ENCODE measurements around the gene SPSB1. TPM values are rescaled to one million over a fixed set of nuclear protein-coding genes. Genes with fewer than 3 reads are reported as not detected.

The SPSB1 gene
- total RNA-seq, 1 donor from 2014 or later, result 25.3 TPM

GRCh38 chr1:9389968-9390367 is 97.3 kb downstream of the SPSB1 start:
- DNase-seq (ENCODE audit: low spot score), result no peak

- no peak for DNase-seq (ENCODE audit: low spot score)
Measured at GRCh38 chr1:9391620-9392019, 98.9 kb downstream of the SPSB1 start.

GRCh38 chr1:9394010-9394409 is 101.3 kb downstream of the SPSB1 start:
- DNase-seq (ENCODE audit: low spot score), result no peak

GRCh38 chr1:9395018-9395417 is 102.3 kb downstream of the SPSB1 start:
- DNase-seq (ENCODE audit: low spot score), result no peak

GRCh38 chr1:9397047-9397446 is 104.4 kb downstream of the SPSB1 start:
- DNase-seq (ENCODE audit: low spot score), result no peak

GRCh38 chr1:9397997-9398526 is 105.4 kb downstream of the SPSB1 start:
- no peak for DNase-seq (ENCODE audit: low spot score)

GRCh38 chr1:9399510-9400424 is 107.1 kb downstream of the SPSB1 start:
- no peak for DNase-seq (ENCODE audit: low spot score)

GRCh38 chr1:9400425-9401079 is 107.9 kb downstream of the SPSB1 start:
- DNase-seq (ENCODE audit: low spot score), result no peak

- no peak for DNase-seq (ENCODE audit: low spot score)
Measured at GRCh38 chr1:9401080-9401453, 108.4 kb downstream of the SPSB1 start.

GRCh38 chr1:9402256-9402616 is 109.5 kb downstream of the SPSB1 start:
- DNase-seq (ENCODE audit: low spot score), result no peak

- no peak for DNase-seq (ENCODE audit: low spot score)
Measured at GRCh38 chr1:9402717-9403225, 110.1 kb downstream of the SPSB1 start.

GRCh38 chr1:9404117-9404914 is 111.6 kb downstream of the SPSB1 start:
- no peak for DNase-seq (ENCODE audit: low spot score)

- no peak for DNase-seq (ENCODE audit: low spot score)
Measured at GRCh38 chr1:9406111-9406510, 113.4 kb downstream of the SPSB1 start.

GRCh38 chr1:9410737-9411297 is 118.1 kb downstream of the SPSB1 start:
- no peak for DNase-seq (ENCODE audit: low spot score)

- DNase-seq (ENCODE audit: low spot score), result peak; percentile 43
Measured at GRCh38 chr1:9413071-9413876, 120.6 kb downstream of the SPSB1 start.

GRCh38 chr1:9413877-9414213 is 121.2 kb downstream of the SPSB1 start:
- peak; percentile 42 for DNase-seq (ENCODE audit: low spot score)

- DNase-seq (ENCODE audit: low spot score), result no peak
Measured at GRCh38 chr1:9416506-9416905, 123.8 kb downstream of the SPSB1 start.

GRCh38 chr1:9416918-9417500 is 124.3 kb downstream of the SPSB1 start:
- DNase-seq (ENCODE audit: low spot score), result no peak

GRCh38 chr1:9417695-9418094 is 125.0 kb downstream of the SPSB1 start:
- no peak for DNase-seq (ENCODE audit: low spot score)

GRCh38 chr1:9418851-9419250 is 126.2 kb downstream of the SPSB1 start:
- DNase-seq (ENCODE audit: low spot score), result no peak
